SH-SY5Y (cell line): ENCODE measurements around the gene TEX22.

Experiments
- GATA2 ChIP-seq: IDR thresholded peaks from 2 replicates; pipeline ENCODE4 v1.6.1; 2011; ENCODE audit warnings: mild to moderate bottlenecking, low read depth, low read length
- GATA3 ChIP-seq: IDR thresholded peaks from 2 replicates; pipeline ENCODE4 v1.6.1; 2011; ENCODE audit warnings: low read depth, mild to moderate bottlenecking, low read length, moderate library complexity

DNA sequence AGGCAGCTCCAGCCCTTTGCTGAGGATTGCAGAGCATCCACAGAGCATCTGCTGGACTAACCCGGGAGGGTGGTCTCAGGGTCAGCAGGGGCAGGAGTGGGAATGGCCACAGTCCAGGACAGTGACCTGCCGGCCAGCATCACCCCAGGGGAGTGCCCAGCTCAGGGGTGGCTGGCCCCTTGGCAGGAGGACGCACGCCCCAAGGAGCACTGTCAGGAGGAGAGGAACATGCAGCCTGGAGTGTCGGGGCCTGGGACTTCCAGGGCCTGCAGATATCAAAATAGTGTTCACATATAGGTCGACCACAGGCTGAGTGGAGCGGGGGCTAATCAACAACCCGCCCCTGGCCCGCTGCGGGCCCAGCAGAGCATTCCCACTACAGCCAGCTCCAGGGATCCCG is 33.2 kb upstream of the TEX22 start:
- TF ChIP-seq GATA3: no peak
- no peak for TF ChIP-seq GATA2
